ENCODE measurements around the gene LEO1.

DNA sequence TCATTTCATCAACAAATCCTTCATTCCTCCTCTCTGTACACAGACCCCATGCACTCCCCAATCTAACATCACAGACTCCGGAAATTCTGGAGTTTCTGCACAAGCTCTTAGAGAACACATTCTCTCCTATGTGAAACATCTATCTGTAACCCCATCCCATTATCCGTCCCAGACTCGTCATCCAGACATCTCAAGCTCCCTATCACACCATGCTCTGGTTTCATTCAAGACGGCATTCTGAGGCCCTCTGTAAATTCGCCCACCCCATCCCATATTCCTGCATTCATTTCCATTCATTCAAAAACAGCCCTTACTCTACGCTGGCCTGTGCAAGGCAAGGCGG is 575 bp downstream of the LEO1 start:
- TF ChIP-seq POLR2AphosphoS5 (IDR thresholded peaks at IDR 0.05; ENCODE audit: low read depth, low read length) (no peak), CTCF (IDR thresholded peaks at IDR 0.05) (no peak)
